MG63 (cell line): ENCODE data around the gene IGFALS. TPM values are rescaled to one million over a fixed set of nuclear protein-coding genes. Genes with fewer than 3 reads are reported as not detected.

Experiments used
- DNase-seq: peaks from one replicate; pipeline ENCODE4 v3.0.0-alpha.2; 2020
- H3K27me3 ChIP-seq: fragments of 250-450 bp; sonication (Bioruptor Pico); 2 replicates; pipeline ENCODE4 v1.5.1; 2020; ENCODE audit warnings: mild to moderate bottlenecking, moderate library complexity
- H3K36me3 ChIP-seq: fragments of 250-450 bp; sonication (Bioruptor Pico); 2 replicates; pipeline ENCODE4 v1.5.1; 2020; ENCODE audit warnings: mild to moderate bottlenecking, moderate library complexity
- H3K4me3 ChIP-seq: fragments of 250-450 bp; sonication (Bioruptor Pico); 2 replicates; pipeline ENCODE4 v1.5.1; 2020; ENCODE audit warnings: mild to moderate bottlenecking, moderate library complexity
- H3K9me3 ChIP-seq: fragments of 250-450 bp; sonication (Bioruptor Pico); 2 replicates; pipeline ENCODE4 v1.5.1; 2020; ENCODE audit warnings: mild to moderate bottlenecking, moderate library complexity
- total RNA-seq: library from RNA; depleted of rRNA; stranded (reverse); fragments of >200 nt; shearing (Covaris generic); gene quantifications from 2 replicates; pipeline ENCODE4 v1.2.3, GENCODE V29; 2014; ENCODE audit warnings: low replicate concordance

The IGFALS gene
- total RNA-seq, 1 experiment from 2014 or later: not detected

- Histone ChIP-seq H3K9me3 (no peaks in the 10 kb centered on the region), H3K4me3 (peak overlapping the region; percentile 79), H3K36me3 (peaks cover 61% of the 10 kb centered on the region), H3K27me3 (no peaks in the 10 kb centered on the region)
- DNase-seq: no peak
Observed at GRCh38 chr16:1774448-1774780, 19.1 kb downstream of the IGFALS start.

DNA sequence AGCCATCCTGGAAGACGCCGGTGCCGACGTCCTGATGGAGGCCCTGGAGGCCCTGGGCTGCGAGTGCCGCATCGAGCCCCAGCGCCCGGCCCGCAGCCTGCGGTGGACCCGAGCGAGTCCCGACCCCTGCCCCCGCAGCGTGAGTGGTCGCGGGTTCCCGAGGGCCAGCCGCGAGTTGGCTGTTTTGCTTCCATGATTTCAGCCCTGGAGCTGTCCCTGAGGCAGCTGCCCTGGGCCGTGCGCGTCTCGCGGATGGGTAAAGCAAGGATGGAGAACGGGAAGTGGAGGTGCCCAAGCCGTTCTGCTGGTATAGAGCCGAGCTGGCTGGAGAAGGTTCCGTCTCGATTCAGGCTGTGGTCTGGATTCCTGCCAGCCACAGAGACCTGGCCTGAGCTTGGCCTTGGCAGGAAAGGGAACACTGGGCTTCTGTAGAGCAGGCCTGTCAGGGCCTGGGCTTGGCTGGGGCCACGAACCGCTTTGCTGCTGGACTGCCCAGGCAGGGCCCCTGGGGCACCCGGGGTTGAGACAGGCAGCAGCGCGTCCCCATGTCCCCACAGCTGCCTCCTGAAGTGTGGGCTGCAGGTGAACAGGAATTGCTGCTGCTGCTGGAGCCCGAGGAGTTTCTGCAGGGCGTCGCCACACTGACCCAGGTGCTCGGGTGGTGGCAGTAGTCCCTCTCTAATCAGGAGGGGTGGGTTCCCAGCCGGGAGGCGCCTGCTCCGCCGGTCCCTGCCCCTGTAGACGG, 19.6 kb downstream of the IGFALS start:
- Histone ChIP-seq H3K36me3 (peaks cover 63% of the 10 kb centered on the region), H3K9me3 (no peaks in the 10 kb centered on the region), H3K27me3 (no peaks in the 10 kb centered on the region), H3K4me3 (peak overlapping the region; percentile 79)
- DNase-seq: peak; percentile 49

DNA sequence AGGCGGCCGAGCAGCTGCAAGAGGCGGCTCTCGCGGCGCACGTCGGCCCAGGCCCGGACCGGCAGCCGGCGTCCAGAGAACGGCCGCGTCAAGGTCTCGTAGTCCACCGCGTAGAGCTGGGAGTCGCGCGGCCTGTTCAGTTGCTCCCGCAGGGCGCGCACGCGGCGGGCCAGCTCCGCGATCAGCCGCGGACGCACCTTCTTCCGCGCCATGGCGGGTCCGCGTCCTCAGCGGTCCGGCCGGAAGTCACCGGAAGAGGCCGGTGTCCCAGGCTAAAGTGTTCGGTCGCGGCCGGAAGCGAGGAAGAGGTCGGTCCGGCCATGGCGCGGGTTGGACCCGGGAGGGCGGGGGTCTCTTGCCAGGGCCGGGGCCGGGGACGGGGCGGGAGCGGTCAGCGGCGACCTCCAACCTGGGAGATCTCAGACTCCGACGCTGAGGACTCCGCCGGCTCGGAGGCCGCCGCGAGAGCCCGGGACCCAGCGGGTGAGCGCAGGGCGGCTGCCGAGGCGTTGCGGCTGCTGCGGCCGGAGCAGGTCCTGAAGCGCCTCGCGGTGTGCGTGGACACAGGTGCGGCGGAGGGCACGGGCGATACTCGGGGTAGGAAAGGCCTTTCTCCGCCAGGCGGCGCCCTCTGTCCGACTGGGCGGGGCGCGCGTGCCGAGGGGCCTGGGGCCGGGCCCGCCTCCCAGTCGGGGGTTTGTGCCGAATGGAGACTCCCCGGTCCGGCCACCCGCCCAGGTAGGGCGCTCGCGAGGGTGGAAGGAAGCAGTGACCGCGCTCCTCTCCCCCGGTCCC, 20.4 kb downstream of the IGFALS start, which contains the start of gene MRPS34:
Gene MRPS34, minus strand, starts transcription at position 227 of the 795 bp plus-strand sequence. Its CDS starts 15 bp downstream, at position 212.
- no peaks in the 10 kb centered on the region for H3K27me3 ChIP-seq
- peak; percentile 87 for DNase-seq
- H3K4me3 ChIP-seq: peak within 1 kb of the TSS; percentile 79
- H3K9me3 ChIP-seq: no peaks in the 10 kb centered on the region
- H3K36me3 ChIP-seq: peaks cover 68% of the 10 kb centered on the region

DNA sequence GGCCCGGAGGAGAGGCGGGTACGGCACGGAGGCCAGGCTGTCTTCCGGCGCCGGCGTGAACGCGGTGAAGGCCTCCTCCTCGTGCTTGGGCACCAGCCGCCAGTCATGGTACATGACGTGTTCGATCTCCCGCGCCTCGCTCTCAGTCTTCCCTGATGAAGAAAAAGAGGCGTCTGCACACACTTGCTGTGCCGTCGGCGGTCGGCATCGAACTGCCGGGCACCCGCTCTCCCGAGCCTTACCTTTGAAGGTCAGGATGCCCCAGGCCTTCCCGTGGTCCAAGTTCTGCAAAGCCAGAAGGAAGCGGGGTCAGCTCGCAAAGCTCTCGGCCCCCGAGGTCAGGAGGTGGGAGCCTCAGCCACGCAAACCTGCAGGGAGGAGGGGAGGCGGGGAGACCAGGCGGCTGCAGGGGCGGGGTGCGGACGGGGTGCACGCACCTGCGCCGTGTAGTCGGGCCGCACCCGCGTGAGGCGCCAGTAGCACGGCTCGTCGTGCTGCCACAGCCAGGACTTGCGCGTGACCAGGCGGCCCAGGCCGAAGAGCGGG, 21.1 kb downstream of the IGFALS start, which contains the start of gene EME2:
Gene EME2, plus strand, starts transcription at position 449 of the 546 bp plus-strand sequence. CDS start 418 bp downstream, outside the sequence.
- DNase-seq: peak; percentile 49
- Histone ChIP-seq H3K36me3 (peaks cover 72% of the 10 kb centered on the region), H3K27me3 (no peaks in the 10 kb centered on the region), H3K9me3 (no peaks in the 10 kb centered on the region), H3K4me3 (peak within 1 kb of the TSS; percentile 79)

DNA sequence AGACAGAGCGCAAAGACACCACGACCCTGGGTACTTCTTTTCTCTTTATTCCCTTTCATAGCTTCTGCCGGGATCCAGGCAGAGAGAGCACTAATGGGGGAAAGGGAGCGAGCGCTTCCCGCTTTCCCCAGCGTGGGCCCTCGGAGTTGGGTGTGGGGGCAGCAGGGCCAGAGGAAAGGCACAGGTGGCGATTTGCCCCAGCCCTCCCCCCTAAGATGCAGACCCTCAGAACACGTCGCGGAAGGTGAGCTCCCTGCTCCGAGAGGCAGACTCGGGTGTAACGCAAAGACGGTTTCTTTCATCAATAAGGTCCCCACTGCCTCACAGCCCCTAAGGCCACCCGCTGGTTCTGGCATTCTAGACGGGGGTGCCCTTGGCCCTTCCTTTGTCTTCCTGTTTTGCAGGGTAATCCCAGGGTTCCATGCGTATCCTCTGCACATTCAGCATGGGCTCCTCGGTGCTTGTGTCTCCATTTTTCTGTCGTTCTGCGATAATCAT, 21.6 kb downstream of the IGFALS start:
- DNase-seq: no peak

GRCh38 chr16:1771188-1771863, 22.2 kb downstream of the IGFALS start, which contains the start of gene NME3:
NME3 (minus strand) TSS chr16:1771543; CDS start chr16:1771534, 9 bp downstream.
- no peak for DNase-seq
- peaks cover 66% of the 10 kb centered on the region for H3K36me3 ChIP-seq
- peak within 1 kb of the TSS; percentile 79 for H3K4me3 ChIP-seq
- no peaks in the 10 kb centered on the region for H3K27me3 ChIP-seq
- no peaks in the 10 kb centered on the region for H3K9me3 ChIP-seq

More for the DNA sequence above, 21.6 kb downstream of the IGFALS start:
- Histone ChIP-seq H3K4me3 (peak overlapping the region; percentile 79), H3K27me3 (no peaks in the 10 kb centered on the region), H3K36me3 (peaks cover 71% of the 10 kb centered on the region), H3K9me3 (no peaks in the 10 kb centered on the region)

GRCh38 chr16:1770328-1771187, 22.9 kb downstream of the IGFALS start:
- DNase-seq: no peak
- Histone ChIP-seq H3K4me3 (no peak overlapping the region), H3K9me3 (no peaks in the 10 kb centered on the region), H3K36me3 (peaks cover 60% of the 10 kb centered on the region), H3K27me3 (no peaks in the 10 kb centered on the region)

GRCh38 chr16:1769402-1770300, 23.9 kb downstream of the IGFALS start:
- H3K4me3 ChIP-seq: no peak overlapping the region

GRCh38 chr16:1768767-1769401, 24.6 kb downstream of the IGFALS start:
- Histone ChIP-seq H3K4me3 (no peak overlapping the region), H3K27me3 (no peaks in the 10 kb centered on the region), H3K9me3 (no peaks in the 10 kb centered on the region), H3K36me3 (peaks cover 60% of the 10 kb centered on the region)
- DNase-seq: no peak

More at GRCh38 chr16:1769402-1770300, 23.9 kb downstream of the IGFALS start:
- Histone ChIP-seq H3K9me3 (no peaks in the 10 kb centered on the region), H3K36me3 (peaks cover 58% of the 10 kb centered on the region), H3K27me3 (no peaks in the 10 kb centered on the region)
- DNase-seq: no peak

- peaks cover 64% of the 10 kb centered on the region for H3K36me3 ChIP-seq
- H3K27me3 ChIP-seq: no peaks in the 10 kb centered on the region
Observed at GRCh38 chr16:1768061-1768766, 25.3 kb downstream of the IGFALS start.

GRCh38 chr16:1767116-1767994, 26.1 kb downstream of the IGFALS start:
- H3K4me3 ChIP-seq: no peak overlapping the region
- no peaks in the 10 kb centered on the region for H3K27me3 ChIP-seq
- DNase-seq: no peak
- peaks cover 67% of the 10 kb centered on the region for H3K36me3 ChIP-seq
- H3K9me3 ChIP-seq: no peaks in the 10 kb centered on the region

More at GRCh38 chr16:1768061-1768766, 25.3 kb downstream of the IGFALS start:
- Histone ChIP-seq H3K9me3 (no peaks in the 10 kb centered on the region), H3K4me3 (no peak overlapping the region)
- no peak for DNase-seq

DNA sequence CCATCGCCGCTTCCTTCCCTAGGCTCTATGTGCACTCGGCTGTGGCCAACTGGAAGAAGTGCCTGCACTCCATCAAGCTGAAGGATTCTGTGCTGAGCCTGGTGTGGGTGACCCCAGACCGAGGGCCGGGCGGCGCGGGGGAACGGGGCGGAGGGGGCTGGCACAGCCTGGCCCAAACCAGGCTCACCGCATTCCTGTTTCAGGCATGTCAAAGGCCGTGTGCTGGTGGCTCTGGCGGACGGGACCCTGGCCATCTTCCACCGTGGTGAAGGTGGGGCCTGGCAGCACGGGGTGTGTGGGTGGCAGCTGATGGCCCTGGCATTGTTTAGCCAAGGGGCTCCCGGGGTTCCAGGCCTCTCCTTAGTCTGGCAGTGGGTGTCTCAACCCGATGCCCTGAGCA, 26.8 kb downstream of the IGFALS start:
- H3K36me3 ChIP-seq: peaks cover 65% of the 10 kb centered on the region

DNA sequence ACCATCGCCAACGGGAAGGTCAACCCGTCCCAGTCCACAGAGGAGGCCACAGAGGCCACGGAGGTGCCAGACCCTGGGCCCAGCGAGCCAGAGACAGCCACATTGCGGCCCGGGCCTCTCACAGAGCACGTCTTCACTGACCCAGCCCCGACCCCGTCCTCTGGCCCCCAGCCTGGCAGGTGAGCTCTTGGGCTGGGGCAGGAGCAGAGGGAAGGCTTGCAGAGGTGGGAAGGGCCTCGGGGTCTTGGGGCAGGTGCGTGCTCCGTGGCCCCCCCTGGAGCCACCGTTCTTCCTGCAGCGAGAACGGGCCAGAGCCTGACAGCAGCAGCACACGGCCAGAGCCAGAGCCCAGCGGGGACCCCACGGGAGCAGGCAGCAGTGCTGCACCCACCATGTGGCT, 27.3 kb downstream of the IGFALS start:
- Histone ChIP-seq H3K4me3 (no peak overlapping the region), H3K36me3 (peaks cover 65% of the 10 kb centered on the region), H3K27me3 (no peaks in the 10 kb centered on the region), H3K9me3 (no peaks in the 10 kb centered on the region)
- DNase-seq: no peak

More for the DNA sequence above, 26.8 kb downstream of the IGFALS start:
- no peak for DNase-seq
- H3K27me3 ChIP-seq: no peaks in the 10 kb centered on the region
- H3K9me3 ChIP-seq: no peaks in the 10 kb centered on the region
- no peak overlapping the region for H3K4me3 ChIP-seq
